ENCODE data around the gene FADS3.

Gene FADS3

DNA sequence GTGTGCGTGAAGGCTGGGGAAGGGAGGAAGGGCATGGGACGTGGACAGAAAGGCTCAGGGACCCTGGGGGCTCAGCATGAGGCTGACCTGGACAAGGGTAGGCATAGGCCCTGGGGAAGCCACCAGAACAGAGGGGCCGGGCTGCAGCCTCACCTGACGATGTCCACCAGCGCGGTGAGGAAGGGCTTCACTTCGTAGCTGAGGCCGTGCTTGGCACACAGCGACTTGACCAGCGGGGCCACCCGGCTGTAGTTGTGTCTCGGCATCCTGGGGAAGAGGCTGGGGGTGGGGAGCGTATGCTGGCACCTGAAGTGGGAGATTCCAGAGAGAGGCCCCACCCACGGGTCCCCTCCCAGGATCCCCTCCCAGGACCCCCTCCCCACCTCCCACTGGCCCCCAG lies 15.6 kb downstream of the FADS3 start:
- DNase-seq, result no peak

DNA sequence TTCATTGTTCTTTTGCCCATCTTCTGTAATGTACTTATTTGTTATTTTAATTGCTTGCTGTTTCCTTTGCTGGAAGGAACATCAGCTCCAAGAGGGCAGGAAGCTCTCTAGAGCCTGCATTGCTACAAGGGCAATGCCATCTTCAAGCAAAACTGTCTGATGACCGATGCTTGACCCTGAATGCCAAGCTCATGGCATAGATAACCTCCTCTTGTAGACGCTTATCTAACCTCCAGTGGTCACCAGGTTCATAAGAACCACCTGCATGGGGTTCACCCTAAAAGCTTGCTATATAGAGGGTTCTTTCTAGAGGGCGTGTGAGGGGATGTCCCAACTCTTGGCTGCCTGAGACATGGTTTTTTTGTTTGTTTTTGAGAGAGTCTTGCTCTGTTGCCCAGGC lies 16.5 kb downstream of the FADS3 start:
- no peak for DNase-seq

DNA sequence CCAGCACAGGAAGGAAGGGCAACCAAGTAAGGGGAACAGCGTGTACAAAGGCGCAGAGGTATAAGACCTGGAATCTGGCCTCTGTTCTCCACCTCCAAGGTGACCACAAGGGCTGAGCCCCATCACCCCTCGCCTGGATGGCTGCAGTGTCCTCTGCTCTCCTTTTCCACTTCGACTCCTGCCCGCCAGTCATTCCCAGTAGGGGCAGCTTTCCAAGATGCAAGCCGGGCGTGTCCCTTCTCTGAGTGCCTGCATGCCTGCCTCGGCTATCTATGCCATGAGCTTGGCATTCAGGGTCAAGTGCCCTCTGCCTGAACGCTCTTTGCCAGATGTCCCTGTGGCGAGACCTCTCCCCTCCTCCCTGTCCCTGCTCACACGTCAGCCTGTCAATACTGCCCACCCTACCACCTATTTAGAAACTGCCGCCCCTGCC lies 17.0 kb downstream of the FADS3 start:
- no peak for DNase-seq

DNA sequence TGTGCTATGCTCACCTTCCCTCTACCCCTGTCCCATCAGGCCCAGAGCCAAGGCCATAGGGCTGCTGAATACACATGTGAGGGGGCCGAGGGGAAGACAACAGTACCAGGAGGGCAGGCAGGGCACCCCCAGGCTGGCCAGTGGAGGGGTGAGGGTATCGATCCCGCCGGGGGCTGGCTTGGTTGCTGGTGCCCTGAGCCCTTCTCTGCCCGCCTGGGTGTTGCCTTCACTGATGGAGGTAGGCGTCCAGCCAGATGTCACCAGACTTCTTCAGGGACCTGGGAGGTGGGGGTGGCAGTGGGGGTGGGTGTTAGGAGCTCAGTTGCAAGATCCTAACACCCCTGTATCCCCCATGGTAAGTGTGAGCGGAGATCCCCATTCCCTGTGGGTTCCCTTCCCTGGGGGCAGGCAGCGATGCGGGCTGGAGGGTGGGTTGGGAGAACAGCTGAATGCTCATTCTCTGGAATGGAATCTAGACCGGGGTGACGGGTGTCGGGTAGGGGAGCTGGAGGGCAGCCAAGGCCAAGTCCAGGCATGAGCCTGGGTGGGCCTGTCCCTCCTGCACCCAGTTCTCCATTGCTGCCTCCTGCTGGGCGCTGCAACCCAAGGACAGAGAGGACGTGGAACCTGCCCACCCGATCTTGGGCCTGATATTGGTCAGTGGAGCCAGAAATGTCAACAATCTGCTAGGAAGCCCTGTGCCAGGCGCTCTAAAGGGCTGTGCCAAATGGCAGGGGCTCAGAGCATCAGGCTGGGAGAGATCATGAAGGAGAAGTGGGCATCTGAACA lies 17.6 kb downstream of the FADS3 start:
- DNase-seq, result no peak

DNA sequence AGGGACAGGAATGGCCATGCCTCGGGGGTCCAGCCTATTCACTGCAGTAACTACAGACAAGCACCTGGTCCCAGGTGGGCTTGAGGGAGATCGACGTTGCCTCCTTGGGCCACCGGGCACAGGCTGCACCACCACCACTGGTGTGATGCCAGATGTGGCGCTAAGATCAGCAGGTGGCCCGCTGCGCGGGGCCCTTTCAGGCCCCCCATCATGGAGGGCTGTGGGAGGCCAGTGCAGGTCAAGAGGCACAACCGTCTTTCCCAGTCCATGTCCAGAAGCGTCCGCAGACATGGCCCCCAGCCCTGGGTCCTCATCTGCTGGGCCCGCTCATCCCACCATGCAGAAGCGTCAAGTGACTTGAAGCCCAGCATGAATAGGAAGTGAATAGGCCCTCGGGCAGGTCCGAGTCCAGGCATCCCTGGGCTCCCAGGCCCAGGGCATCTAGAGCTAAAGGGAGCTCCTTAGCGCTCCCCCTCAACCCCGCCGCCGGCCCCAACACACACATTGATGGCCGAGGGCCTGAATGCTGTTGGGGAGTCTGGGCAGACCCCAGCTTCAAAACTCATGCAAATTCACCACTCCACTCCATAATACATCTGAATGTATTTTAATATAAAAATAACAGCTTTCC lies 18.3 kb downstream of the FADS3 start:
- no peak for DNase-seq

DNA sequence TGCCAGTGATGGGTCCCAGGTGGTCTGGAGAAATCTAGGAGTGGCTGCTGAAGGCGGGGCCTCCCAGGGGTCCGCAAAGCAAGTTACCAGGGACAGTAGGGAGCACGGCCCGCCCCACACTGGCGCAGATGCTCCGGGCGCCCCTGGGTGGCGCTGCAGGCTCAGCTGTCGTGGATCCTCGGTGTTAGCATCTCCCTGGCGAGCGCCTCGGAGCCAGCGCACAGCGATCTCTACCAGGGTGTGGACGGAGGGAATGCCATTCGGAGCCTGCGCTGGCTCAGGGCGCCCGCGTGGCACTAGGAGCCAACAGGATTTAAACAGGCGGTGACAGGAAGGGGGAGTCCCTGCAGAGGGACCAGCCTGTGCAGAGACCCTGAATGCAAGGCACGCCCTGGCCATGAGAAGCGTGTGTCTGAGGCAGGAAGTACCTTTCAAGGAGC lies 20.2 kb downstream of the FADS3 start:
- DNase-seq, result peak; percentile 76

DNA sequence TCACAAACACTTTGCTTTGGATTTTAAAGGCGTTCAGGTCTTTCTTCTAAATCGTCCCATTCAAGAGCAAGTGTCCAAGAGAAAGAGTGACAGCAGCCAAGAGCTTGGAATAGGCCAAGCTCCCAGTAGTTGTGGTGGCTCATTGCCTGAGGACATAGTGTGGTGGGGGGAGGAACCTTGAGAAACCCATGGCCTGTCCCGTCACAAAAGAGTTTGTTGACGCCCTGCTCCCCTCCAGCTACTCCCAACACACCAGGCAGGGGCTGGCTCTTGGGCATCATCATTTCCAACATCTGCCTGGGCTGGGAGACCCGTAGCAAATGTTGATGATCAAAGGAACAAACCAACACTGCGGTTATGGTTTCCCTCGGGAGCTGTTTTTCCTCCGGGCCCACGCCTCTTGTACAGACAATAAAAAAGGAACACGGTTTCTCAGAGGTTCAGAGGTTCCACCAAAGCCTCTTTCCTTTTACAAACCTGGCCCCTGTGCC lies 20.8 kb downstream of the FADS3 start:
- DNase-seq, result no peak

DNA sequence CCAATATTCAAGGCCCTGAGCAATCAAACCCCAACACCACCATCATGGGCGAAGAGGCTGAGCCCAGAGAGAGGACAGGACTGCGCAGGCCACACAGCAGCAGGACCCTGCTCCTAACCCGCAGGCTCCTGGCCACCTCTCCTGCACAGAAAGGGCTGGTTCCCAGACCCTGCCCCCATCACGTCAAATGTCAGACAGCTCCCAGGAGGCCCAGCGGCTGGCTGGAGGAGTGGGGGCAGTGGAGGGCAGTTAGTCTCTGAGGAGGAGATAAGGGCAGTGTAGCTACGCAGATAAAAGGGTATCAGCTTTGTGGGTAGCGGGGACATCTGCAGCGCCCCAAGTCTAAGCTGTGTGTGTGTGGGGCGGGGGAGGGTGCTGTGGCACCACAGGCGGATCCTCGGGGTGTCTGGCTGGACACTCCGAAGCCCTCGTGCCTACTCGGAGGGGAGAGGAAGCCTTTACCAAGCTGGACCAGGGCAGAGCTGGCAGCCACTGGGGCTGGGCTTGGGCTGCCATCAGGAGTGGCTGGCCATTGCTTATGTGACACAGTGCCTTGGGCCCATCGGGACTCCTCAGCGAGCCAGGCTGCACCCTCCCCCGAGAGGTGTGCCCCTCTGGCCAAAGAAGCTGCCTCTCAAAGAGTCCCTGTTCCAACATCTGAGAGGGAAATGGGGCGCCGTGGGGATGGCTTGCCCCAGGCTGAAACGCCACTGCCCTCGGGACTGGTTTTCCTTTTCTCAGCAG lies 21.5 kb downstream of the FADS3 start:
- no peak for DNase-seq

DNA sequence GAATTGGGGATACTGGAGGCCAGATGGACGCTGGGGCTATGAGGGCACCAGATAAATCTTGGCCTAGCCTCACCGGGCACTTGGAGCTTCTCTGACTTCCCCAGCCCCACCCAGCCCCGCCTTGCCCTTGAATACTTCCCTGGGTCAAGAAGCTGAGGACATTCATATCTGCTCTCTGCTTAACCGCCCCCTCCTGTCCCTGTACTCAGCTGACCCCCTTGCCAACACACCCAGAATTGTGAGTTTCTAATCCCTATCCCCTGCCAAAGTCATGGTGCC lies 22.0 kb downstream of the FADS3 start:
- no peak for DNase-seq

DNA sequence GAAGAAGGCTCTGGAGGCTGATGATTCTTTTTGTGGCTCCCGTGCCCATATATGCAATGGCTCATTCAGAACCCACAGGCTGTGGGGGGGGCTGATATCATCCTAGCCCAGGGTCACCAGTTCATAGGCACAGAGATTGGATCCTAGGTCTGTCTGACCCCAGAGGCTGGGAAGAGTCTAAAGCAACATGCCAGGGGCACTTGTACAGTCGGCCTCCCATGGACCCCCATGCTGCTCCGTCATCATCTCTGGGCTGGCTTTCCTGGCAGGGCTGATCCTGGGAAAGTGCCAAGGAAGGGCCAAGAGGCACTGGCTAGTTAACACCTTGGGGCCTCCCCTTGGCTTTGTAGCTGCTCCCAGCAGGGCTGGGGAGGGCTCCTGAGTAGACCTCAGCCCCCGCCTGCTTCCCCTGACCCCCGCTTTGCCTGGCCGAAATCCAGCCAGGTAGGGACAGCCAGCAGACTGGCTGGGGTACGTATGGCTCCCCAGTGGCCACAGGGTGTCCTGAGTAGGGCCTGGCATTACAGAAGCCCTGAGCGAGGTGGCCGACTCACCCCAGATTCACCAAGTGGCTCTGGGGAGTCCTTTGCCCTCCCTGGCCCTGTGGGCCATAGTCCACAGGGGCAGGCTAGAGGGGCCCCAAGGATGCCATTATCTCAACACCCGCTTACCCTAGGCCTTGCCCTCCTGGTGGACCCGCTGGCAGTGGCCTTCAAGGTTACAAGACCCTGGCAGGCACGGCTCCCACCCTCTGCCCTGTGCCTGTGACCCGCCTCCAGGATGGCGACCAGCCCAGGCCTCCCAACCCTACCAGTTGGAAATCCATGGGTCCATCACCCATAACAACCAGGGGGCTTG lies 22.5 kb downstream of the FADS3 start:
- DNase-seq, result no peak

DNA sequence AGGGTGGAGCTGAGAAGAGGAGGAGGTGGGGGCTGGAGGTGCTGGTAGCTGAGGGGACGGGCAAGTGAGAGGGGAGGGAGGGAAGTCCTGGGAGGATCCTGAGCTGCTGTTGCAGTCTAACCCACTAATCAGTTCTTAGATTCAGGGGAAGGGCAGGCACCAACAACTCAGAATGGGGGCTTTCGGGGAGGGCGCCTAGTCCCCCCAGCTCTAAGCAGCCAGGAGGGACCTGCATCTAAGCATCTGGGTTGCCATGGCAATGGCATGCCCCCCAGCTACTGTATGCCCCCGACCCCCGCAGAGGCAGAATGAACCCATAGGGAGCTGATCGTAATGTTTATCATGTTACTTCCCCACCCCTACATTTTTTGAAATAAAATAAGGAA lies 24.4 kb downstream of the FADS3 start:
- no peak for DNase-seq

DNA sequence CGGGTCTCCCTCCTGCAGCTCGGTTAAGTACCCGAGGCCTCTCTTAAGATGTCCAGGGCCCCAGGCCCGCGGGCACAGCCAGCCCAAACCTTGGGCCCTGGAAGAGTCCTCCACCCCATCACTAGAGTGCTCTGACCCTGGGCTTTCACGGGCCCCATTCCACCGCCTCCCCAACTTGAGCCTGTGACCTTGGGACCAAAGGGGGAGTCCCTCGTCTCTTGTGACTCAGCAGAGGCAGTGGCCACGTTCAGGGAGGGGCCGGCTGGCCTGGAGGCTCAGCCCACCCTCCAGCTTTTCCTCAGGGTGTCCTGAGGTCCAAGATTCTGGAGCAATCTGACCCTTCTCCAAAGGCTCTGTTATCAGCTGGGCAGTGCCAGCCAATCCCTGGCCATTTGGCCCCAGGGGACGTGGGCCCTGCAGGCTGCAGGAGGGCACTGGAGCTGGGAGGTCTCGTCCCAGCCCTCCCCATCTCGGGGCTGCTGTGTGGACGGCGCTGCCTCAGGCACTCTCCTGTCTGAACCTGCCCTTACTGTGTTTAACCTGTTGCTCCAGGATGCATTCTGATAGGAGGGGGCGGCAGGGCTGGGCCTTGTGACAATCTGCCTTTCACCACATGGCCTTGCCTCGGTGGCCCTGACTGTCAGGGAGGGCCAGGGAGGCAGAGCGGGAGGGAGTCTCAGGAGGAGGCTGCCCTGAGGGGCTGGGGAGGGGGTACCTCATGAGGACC lies 25.0 kb downstream of the FADS3 start:
- no peak for DNase-seq

DNA sequence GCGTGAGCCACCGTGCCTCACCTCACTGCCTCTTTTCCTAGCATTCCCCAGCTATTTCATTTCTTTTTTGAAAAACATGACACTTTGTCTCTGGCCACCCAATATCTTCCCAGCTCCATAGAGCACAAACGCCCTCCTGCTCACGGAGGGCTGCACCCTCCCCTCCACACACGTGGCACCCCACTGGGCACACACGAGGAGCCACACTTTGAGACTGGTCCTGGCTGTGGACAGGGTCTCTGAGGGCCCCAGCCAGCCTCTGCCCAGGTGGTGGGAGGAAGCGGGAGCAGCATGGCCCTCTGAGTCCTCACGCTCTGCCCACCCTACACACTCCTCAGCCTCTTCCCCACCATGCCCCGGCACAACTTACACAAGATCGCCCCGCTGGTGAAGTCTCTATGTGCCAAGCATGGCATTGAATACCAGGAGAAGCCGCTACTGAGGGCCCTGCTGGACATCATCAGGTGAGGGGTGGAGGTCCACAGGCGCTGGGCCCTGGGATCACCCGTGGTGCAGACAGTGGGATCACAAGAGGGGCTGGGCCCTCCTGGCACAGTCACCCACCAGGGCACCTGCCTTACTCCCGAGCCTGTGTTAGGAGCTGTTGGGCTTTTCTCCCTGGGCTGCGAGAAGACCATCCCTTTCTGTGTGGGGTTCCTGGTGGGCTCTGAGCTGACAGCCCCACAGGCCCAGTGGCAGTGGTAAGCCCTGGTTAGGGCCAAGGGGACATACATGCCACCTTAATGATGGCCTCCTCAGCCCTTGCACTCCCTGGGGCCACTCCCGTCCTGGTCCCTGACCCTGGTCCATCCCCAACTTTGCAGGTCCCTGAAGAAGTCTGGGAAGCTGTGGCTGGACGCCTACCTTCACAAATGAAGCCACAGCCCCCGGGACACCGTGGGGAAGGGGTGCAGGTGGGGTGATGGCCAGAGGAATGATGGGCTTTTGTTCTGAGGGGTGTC lies 26.2 kb downstream of the FADS3 start:
- no peak for DNase-seq

DNA sequence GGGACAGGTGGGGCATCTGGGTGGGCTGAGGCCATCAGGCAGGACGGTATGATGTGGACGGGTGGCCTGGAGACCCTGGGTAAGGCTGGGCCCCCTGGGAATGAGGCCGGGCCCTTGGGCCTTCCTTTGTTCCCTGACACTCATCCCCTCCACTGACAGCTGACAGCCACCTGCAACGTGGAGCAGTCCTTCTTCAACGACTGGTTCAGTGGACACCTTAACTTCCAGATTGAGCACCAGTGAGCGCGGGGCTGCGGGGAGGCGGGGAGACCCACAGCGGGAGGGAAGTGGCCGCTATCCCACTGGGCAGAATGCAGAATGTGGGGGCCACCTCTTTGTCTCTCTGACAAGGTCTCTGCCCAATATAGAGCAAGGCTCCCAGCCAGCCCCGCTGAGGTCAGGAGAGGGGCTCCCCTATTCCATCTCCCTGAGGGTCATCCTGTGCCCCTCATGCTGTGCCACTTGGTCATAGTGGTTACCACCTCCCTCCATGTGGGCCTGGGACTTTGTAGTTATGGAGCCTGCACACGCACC lies 27.7 kb downstream of the FADS3 start:
- DNase-seq, result no peak

DNA sequence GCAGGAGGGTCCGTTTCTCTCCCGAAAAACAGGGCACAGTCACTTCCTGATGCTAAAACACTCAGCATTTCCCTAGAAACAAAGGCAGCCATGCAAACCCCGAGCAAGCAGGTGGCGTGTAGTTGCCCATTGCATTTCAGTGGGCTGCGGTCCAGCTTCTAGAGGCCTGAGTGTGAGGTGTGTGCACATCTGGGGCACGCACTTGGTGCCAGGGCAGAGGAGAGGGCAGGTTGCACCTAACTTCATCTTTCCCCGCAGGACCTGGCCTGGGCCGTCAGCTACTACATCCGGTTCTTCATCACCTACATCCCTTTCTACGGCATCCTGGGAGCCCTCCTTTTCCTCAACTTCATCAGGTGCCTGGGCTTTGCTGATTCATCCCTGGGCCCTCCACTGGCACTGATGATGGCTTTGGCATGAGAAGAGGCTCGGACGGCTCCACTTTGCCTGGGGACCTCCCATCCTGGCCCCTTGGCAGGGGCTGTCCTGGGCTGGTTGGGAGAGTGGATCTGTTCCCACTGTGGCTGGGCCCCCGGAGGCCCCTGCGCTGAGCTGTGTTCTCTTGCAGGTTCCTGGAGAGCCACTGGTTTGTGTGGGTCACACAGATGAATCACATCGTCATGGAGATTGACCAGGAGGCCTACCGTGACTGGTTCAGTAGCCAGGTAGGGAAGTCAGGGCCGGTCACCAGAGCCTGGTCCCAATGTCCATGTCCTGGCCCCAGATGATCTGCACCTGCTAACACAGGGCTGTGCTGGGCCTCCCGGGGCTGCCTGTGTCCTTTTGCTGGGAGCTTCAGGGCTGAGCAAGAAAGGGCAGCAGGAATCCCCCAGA lies 28.4 kb downstream of the FADS3 start:
- DNase-seq, result no peak

DNA sequence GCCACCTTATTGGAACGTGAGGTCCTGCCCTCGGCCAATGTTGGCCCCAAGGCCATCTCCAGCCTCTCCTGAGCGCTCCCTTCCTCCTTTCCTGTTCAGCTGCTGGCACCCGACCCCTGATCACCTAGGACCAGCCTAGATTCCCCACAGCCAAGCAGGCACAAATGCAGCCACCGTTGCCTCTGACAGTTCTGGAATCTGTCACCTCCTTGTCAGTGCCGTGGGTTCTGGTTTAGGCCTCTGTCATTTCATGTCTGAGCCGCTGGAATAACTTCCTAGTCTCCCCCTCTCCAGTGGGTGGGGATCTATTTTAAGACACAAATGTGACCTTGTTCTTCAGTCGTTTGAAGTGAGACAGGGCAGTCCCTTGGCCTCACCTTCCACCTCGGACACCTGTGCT lies 29.7 kb downstream of the FADS3 start:
- no peak for DNase-seq

DNA sequence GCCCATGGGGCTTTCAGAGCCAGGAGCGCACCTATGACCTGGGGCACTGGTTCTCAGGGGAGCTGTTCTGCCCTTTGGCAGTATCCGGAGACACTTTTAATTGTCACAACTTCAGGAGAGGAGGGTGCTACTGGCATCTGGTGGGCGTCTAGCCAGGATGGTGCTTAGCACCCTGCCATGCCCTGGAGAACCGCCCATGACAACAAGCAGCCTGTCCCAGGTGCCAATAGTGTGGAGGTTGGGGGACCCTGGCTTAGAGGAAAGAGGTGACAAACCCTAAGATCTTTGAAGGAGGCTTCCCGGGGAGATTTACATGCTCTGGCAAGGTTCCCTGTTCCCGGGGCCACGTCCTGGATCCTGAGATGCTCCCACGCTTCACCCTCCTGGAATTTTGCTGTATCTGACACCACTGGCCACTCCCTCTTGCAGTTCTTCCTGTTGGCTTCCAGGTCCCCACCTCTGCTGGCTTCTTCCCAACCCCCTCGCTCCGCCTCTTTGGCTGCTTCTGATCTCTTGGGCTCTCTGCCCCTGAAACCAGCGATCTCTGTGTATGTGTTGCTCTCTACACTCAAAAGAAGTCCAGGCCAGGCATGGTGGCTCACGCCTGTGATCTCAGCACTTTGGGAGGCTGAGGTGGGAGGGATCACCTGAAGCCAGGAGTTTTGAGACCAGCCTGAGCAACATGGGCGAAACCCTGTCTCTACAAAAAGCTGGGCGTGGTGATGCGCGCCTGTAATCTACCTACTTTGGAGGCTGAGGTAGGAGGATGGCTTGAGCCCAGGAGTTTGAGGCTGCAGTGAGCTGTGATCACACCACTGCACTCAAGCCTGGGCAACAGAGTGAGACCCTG lies 31.1 kb downstream of the FADS3 start:
- no peak for DNase-seq

DNA sequence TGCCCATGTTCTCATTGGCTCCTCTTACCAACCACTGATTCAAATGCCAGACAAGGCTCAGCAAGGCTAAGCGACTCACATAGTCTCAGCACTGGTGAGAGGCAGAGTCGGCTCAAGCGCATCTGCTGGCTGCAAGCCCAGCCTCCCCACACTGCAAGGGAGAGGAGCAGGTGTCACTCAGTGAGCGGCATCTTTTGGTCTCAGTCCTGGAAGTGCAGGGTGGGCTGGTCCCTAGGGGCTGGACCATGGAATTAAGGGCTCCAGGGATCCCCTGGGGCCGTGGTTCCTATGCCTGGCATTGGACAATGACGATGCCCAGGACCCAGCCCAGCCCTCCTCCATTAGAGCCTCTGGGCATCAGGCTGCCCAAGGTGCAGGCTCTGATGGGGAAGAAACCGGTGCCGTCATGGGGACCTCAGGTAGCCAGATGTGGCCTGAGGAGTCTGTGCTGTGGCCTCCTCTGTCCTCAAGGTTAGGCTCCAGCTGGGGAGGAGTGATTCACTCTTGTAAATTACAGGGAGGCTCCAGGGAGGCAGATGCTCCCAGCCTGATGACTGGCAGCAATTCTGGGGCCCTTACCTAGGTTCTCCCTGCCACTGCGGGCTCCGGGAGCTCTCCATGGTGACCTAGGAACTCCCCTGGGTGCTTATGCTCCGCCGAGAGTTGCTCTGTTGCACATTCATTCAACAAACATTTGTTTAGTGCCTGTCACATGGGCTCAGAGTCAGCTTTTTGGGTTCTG lies 35.2 kb downstream of the FADS3 start:
- no peak for DNase-seq

Data from NCI-H146 (cell line).